ENCODE data around the gene SHROOM2.

GRCh38 chrX:9807355-9808182, 21.3 kb downstream of the SHROOM2 start:
- TF ChIP-seq CTCF (IDR thresholded peaks at IDR 0.05 in 4 of 5, conservative IDR thresholded peaks at IDR 0.05 in 1 of 5), result no peak
- no peak for TF ChIP-seq POLR2A (IDR thresholded peaks at IDR 0.05)
